Erythroblast (primary cell): ENCODE results near the gene MYO1H.

Experiments
- GATA1 ChIP-seq: IDR thresholded peaks from 2 replicates; pipeline ENCODE4 v1.6.1; 2011; ENCODE audit warnings: low read depth, mild to moderate bottlenecking, control low read depth, low read length, moderate library complexity
- POLR2A ChIP-seq: IDR thresholded peaks from 2 replicates; pipeline ENCODE4 v1.6.1; 2011; ENCODE audit warnings: mild to moderate bottlenecking, low read length

DNA sequence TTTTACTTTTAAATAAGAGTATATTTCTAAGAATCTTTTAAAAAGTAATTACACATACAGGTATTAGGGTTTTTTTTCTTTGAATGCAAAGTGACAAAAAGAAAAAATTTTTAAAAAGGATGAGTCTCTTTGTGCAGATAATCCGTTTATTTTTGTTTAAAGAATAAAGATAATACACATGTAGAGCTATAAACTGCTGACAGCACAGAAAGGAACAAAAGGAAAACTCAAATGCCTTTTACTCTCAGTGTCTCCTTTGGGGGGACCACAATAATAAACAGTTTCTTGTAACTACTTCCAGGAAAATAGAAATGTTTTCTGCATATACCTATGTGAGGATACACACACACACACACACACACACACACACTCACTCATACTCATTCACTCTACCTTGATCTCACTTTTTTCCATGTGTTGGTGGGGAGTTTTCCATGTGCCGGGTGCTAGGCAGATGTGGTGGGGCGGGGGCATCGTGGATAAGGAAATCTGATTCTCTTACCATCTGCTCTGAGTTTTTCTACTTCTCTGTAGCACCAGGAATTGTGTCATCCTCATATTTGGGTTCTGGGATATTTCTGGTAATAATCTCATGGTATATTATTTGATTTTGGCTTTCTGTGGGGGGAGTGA lies 71.3 kb downstream of the MYO1H start:
- TF ChIP-seq POLR2A (no peak), GATA1 (no peak)
